HepG2 (cell line): Measurements from ENCODE around the gene CAMSAP2. TPM values are rescaled to one million over a fixed set of nuclear protein-coding genes. Genes with fewer than 3 reads are reported as not detected.

Experiments used
- ATAC-seq: fragments of 200-7000 bp; cut with Tn5 transposase; 3 replicates; pipeline ENCODE4 v1.9.1; 2020; ENCODE audit warnings: mild to moderate bottlenecking, moderate library complexity
- BruUV-seq: library from RNA; stranded (reverse); fragments of 400-500 nt; replicated peaks from 2 replicates; lab custom pipeline; 2021; lab: Mats Ljungman, UMichigan
- CTCF ChIA-PET: fragments of 300-600 bp; formaldehyde crosslinking; extraction: SDS; loops from one replicate; lab custom pipeline; 2021; ENCODE audit warnings: low total read pairs, inconsistent platforms, low intra/inter-chr PET ratio; lab: Yijun Ruan, JAX
- POLR2A ChIA-PET: fragments of 350-600 bp; sonication (Branson Sonifier 250); formaldehyde crosslinking; loops from one replicate; lab custom pipeline; 2020; ENCODE audit warnings: antibody characterized with exemption, inconsistent platforms; lab: Yijun Ruan, JAX
- DNase-seq: peaks from one replicate; pipeline ENCODE4 v3.0.0-alpha.2; 2015; ENCODE audit warnings: low spot score
- FAIRE-seq: peaks from 3 replicates; lab custom pipeline; 2011; peaks lifted over from hg19 to GRCh38; lab: Jason Lieb, UNC
- H2AFZ ChIP-seq: one replicate; pipeline ENCODE4 v1.6.1; 2011; ENCODE audit warnings: low read length, inconsistent platforms
- H3K27ac ChIP-seq: fragments of 300-600 bp; 3 replicates; pipeline ENCODE4 v1.8.0; 2011; ENCODE audit warnings: mixed run types, mild to moderate bottlenecking, mixed read lengths, low read length, inconsistent platforms; ENCODE audit not compliant: insufficient read depth; ENCODE audit errors: extremely low read length
- H3K27me3 ChIP-seq, 2 experiments: fragments of 200-600 bp in 1 of 2; 2 replicates in 1 of 2; 3 replicates in 1 of 2; pipeline versions ENCODE4 v1.6.0 to v1.8.0; 2011; ENCODE audit warnings: low read length in 2 of 2, mild to moderate bottlenecking in 2 of 2, moderate library complexity in 2 of 2, inconsistent platforms in 1 of 2; ENCODE audit not compliant: insufficient read depth in 2 of 2, control insufficient read depth in 1 of 2
- H3K36me3 ChIP-seq, 2 experiments: fragments of 200-600 bp in 1 of 2; replicated peaks in 1 of 2; 2 replicates in 1 of 2; 3 replicates in 1 of 2; pipeline versions ENCODE4 v1.5.1 to v1.8.0; 2011; ENCODE audit warnings: low read length in 2 of 2, inconsistent platforms in 1 of 2; ENCODE audit not compliant: insufficient read depth in 2 of 2, control insufficient read depth in 1 of 2
- H3K4me1 ChIP-seq: 2 replicates; pipeline ENCODE4 v1.5.1; 2012; ENCODE audit warnings: low read length, inconsistent platforms; ENCODE audit not compliant: insufficient read depth
- H3K4me2 ChIP-seq: 2 replicates; pipeline ENCODE4 v1.6.0; 2011; ENCODE audit warnings: low read depth, low read length, inconsistent platforms
- H3K4me3 ChIP-seq, 3 experiments: fragments of 200-600 bp in 1 of 3; sonication (generic), shearing (Covaris generic) in 1 of 3; replicated peaks in 1 of 3; 2 replicates each; pipeline ENCODE4 v1.5.1; 2011 to 2016; ENCODE audit warnings: low read length in 3 of 3, inconsistent platforms in 2 of 3, low read depth in 2 of 3, mild to moderate bottlenecking in 2 of 3, control low read depth in 1 of 3, mixed read lengths in 1 of 3; ENCODE audit not compliant: insufficient read depth in 1 of 3
- H3K79me2 ChIP-seq: one replicate; pipeline ENCODE4 v1.6.1; 2011; ENCODE audit warnings: low read length, inconsistent platforms; ENCODE audit not compliant: insufficient read depth
- H3K9ac ChIP-seq: 2 replicates; pipeline ENCODE4 v1.6.0; 2011; ENCODE audit warnings: mild to moderate bottlenecking, low read depth, low read length, inconsistent platforms; ENCODE audit not compliant: insufficient read depth
- H3K9me3 ChIP-seq: 2 replicates; pipeline ENCODE4 v1.5.1; 2012; ENCODE audit warnings: mild to moderate bottlenecking, low read length
- H4K20me1 ChIP-seq: 2 replicates; pipeline ENCODE4 v1.6.0; 2011; ENCODE audit warnings: inconsistent platforms, mild to moderate bottlenecking, low read length, moderate library complexity; ENCODE audit not compliant: insufficient read depth
- ATAD3A ChIP-seq: sonication (generic); formaldehyde crosslinking; IDR thresholded peaks from 2 replicates; pipeline ENCODE4 v1.4.0; 2020; ENCODE audit warnings: missing genetic modification reagents
- ELF3 ChIP-seq: IDR thresholded peaks from 2 replicates; pipeline ENCODE4 v1.6.1; 2016; ENCODE audit warnings: missing genetic modification reagents, missing compliant biosample characterization
- FOXO1 ChIP-seq: sonication (generic); formaldehyde crosslinking; IDR thresholded peaks from 2 replicates; pipeline ENCODE4 v1.4.0; 2020; ENCODE audit warnings: missing genetic modification reagents
- ONECUT2 ChIP-seq: sonication (generic); formaldehyde crosslinking; IDR thresholded peaks from 2 replicates; pipeline ENCODE4 v1.4.0; 2020; ENCODE audit warnings: missing genetic modification reagents
- POLR2A ChIP-seq, 2 experiments: IDR thresholded peaks; 2 replicates each; pipeline ENCODE4 v1.6.1; 2011; ENCODE audit warnings: low read depth in 2 of 2, low read length in 2 of 2, mild to moderate bottlenecking in 1 of 2, moderate library complexity in 1 of 2; ENCODE audit not compliant: insufficient read depth in 1 of 2
- PRDM10 ChIP-seq: sonication (generic); formaldehyde crosslinking; IDR thresholded peaks from 2 replicates; pipeline ENCODE4 v1.4.0; 2020; ENCODE audit warnings: low read depth, missing genetic modification reagents
- RFX5 ChIP-seq: IDR thresholded peaks from 2 replicates; pipeline ENCODE4 v1.6.1; 2011; ENCODE audit warnings: low read depth, low read length, improper control_type of control experiment
- SKI ChIP-seq: fragments of 450-650 bp; IDR thresholded peaks from one replicate; pipeline ENCODE4 v1.6.1; 2018; ENCODE audit warnings: mild to moderate bottlenecking; ENCODE audit not compliant: partially characterized antibody
- SOX5 ChIP-seq: IDR thresholded peaks from 2 replicates; pipeline ENCODE4 v1.6.1; 2016; ENCODE audit warnings: borderline replicate concordance
- SSRP1 ChIP-seq: IDR thresholded peaks from 2 replicates; pipeline ENCODE4 v1.6.1; 2016; ENCODE audit warnings: control low read depth
- ZFY ChIP-seq: sonication (generic); formaldehyde crosslinking; IDR thresholded peaks from 2 replicates; pipeline ENCODE4 v1.4.0; 2020; ENCODE audit warnings: missing genetic modification reagents
- ZNF143 ChIP-seq: sonication (generic); formaldehyde crosslinking; IDR thresholded peaks from 2 replicates; pipeline ENCODE4 v1.4.0; 2020; ENCODE audit warnings: missing genetic modification reagents
- ZNF263 ChIP-seq: sonication (generic); formaldehyde crosslinking; IDR thresholded peaks from 2 replicates; pipeline ENCODE4 v1.4.0; 2020; ENCODE audit warnings: missing genetic modification reagents
- ZNF34 ChIP-seq: sonication (generic); formaldehyde crosslinking; IDR thresholded peaks from 2 replicates; pipeline ENCODE4 v1.4.0; 2020; ENCODE audit warnings: mild to moderate bottlenecking, missing genetic modification reagents, borderline replicate concordance
- ZNF589 ChIP-seq: sonication (generic); formaldehyde crosslinking; conservative IDR thresholded peaks from 2 replicates; pipeline ENCODE4 v1.8.0; 2022; ENCODE audit warnings: mild to moderate bottlenecking, moderate library complexity, missing genetic modification reagents
- WGBS: methylation state at CpG from one replicate; pipeline ENCODE4 v1.1.6; 2017; ENCODE audit warnings: low lambda C conversion rate; 5-methylcytosine and 5-hydroxymethylcytosine counted together
- in situ Hi-C: cut with HindIII; loops from 2 replicates; pipeline ENCODE4 v1.10.0; 2017; ENCODE audit warnings: low pct_unique_long_range_greater_than_20kb; ENCODE audit not compliant: extremely low pct_ligation_motif_present
- intact Hi-C: fragments of 100-400 bp; cut with micrococcal nuclease; formaldehyde crosslinking; loops from one replicate; pipeline ENCODE4 v1.10.0; 2022; ENCODE audit not compliant: unreplicated experiment
- polyA plus RNA-seq, 8 experiments: library from polyadenylated mRNA; depleted of rRNA in 3 of 8; stranded (reverse) in 7 of 8; unstranded in 1 of 8; fragments of >200 nt; fragmentation: Illumina TruSeq in 4 of 8; extraction: Trizol in 4 of 8; gene quantifications; 2 replicates each; pipeline versions ENCODE4 v1.2.1 to v1.2.3, GENCODE V29; 2011 to 2016; ENCODE audit warnings: low read depth in 4 of 8, missing spikeins in 1 of 8, mixed read lengths in 1 of 8; ENCODE audit not compliant: insufficient read depth in 1 of 8
- total RNA-seq, 5 experiments: library from RNA; depleted of rRNA; stranded (reverse); fragments of >200 nt; fragmentation: Illumina TruSeq; extraction: Trizol; gene quantifications; 2 replicates each; pipeline ENCODE4 v1.2.3, GENCODE V29; 2016; ENCODE audit warnings: low read depth in 1 of 5
- TF ChIP-seq, protein P1 (sequence below): sonication (generic); formaldehyde crosslinking; IDR thresholded peaks from 2 replicates; pipeline ENCODE4 v1.4.0; 2020; ENCODE audit warnings: missing genetic modification reagents
- TF ChIP-seq, protein P2 (sequence below): sonication (generic); formaldehyde crosslinking; IDR thresholded peaks from 2 replicates; pipeline ENCODE4 v1.4.0; 2020; ENCODE audit warnings: missing genetic modification reagents, mild to moderate bottlenecking, borderline replicate concordance
- TF ChIP-seq, protein P3 (sequence below): sonication (generic); formaldehyde crosslinking; IDR thresholded peaks from 2 replicates; pipeline ENCODE4 v1.4.0; 2020; ENCODE audit warnings: missing genetic modification reagents

The CAMSAP2 gene
- total and polyA plus RNA-seq, 2 of the 13 experiments (the other 11 are each of a cell fraction or from before 2014, with no cell fraction given), result 3.4 to 8.2 TPM

- Histone ChIP-seq H3K4me2 (peak overlapping the region; percentile 94), H3K4me1 (peaks cover 64% of the 10 kb centered on the region), H3K27ac (no peak overlapping the region), H3K36me3 (no peaks in the 10 kb centered on the region), H3K9ac (peak overlapping the region; percentile 39; the same call in 1 of the 2 replicates), H4K20me1 (no peaks in the 10 kb centered on the region), H3K4me3 (peak overlapping the region; percentile 45 to 63 (median 46)), H3K9me3 (no peaks in the 10 kb centered on the region), H3K79me2 (peaks cover 3% of the 10 kb centered on the region), H3K27me3 (no peaks in the 10 kb centered on the region), H2AFZ (no peak overlapping the region)
- DNase-seq (peak; percentile 67), FAIRE-seq (peak; percentile 87), ATAC-seq (peak; percentile 71)
- intact Hi-C loops, result no loop called here
- in situ Hi-C loops, result no loop called here
- ChIA-PET POLR2A (interaction anchor here (0.8 to 2.9 kb wide), 10 partner anchors 8 to 219 kb away, joined by 3 to 40 read pairs (median 8); partner anchors contain the start of gene DDX59), CTCF (no interaction called here)
- WGBS, result 0% methylated on average over 4 of the region's 7 CpGs
- BruUV-seq, result no TSS peak
- TF ChIP-seq SOX5 (CRISPR knock-in tag) (no peak), PRDM10 (CRISPR knock-in tag) (0 out of 2 replicates have a peak, but pooled peaks have one; percentile 22), SKI (no peak), ZNF34 (CRISPR knock-in tag) (no peak), SSRP1 (CRISPR knock-in tag) (no peak), ONECUT2 (CRISPR knock-in tag) (no peak), ZFY (CRISPR knock-in tag) (peak; percentile 70; the same call in 1 of the 2 replicates), ELF3 (0 out of 2 replicates have a peak, but pooled peaks have one; percentile 3), ZNF263 (CRISPR knock-in tag) (peak; percentile 92), POLR2A (IDR thresholded peaks at IDR 0.05; ENCODE audit: insufficient read depth in 1 of 2, low read depth in 2 of 2, low read length in 2 of 2) (peak in 1 of 2 experiments; percentile 26; a peak in 1 of 4 replicates), RFX5 (no peak), ZNF143 (CRISPR knock-in tag) (peak; percentile 40; the same call in 1 of the 2 replicates), FOXO1 (no peak), ZNF589 (no peak), ATAD3A (no peak)
- TF ChIP-seq, protein P1, sequence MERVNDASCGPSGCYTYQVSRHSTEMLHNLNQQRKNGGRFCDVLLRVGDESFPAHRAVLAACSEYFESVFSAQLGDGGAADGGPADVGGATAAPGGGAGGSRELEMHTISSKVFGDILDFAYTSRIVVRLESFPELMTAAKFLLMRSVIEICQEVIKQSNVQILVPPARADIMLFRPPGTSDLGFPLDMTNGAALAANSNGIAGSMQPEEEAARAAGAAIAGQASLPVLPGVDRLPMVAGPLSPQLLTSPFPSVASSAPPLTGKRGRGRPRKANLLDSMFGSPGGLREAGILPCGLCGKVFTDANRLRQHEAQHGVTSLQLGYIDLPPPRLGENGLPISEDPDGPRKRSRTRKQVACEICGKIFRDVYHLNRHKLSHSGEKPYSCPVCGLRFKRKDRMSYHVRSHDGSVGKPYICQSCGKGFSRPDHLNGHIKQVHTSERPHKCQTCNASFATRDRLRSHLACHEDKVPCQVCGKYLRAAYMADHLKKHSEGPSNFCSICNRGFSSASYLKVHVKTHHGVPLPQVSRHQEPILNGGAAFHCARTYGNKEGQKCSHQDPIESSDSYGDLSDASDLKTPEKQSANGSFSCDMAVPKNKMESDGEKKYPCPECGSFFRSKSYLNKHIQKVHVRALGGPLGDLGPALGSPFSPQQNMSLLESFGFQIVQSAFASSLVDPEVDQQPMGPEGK (CRISPR knock-in tag), result peak; percentile 42
- TF ChIP-seq, protein P2, sequence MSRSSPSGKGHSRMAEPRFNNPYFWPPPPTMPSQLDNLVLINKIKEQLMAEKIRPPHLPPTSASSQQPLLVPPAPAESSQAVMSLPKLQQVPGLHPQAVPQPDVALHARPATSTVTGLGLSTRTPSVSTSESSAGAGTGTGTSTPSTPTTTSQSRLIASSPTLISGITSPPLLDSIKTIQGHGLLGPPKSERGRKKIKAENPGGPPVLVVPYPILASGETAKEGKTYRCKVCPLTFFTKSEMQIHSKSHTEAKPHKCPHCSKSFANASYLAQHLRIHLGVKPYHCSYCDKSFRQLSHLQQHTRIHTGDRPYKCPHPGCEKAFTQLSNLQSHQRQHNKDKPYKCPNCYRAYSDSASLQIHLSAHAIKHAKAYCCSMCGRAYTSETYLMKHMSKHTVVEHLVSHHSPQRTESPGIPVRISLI, result peak; percentile 15; the same call in 1 of the 2 replicates
- TF ChIP-seq, protein P3, sequence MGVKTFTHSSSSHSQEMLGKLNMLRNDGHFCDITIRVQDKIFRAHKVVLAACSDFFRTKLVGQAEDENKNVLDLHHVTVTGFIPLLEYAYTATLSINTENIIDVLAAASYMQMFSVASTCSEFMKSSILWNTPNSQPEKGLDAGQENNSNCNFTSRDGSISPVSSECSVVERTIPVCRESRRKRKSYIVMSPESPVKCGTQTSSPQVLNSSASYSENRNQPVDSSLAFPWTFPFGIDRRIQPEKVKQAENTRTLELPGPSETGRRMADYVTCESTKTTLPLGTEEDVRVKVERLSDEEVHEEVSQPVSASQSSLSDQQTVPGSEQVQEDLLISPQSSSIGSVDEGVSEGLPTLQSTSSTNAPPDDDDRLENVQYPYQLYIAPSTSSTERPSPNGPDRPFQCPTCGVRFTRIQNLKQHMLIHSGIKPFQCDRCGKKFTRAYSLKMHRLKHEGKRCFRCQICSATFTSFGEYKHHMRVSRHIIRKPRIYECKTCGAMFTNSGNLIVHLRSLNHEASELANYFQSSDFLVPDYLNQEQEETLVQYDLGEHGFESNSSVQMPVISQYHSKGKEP (CRISPR knock-in tag), result no peak
These were observed 149.7 kb downstream of the CAMSAP2 start for GRCh38 chr1:200888349-200888838.
